OCI-LY1 (cell line): Measurements from ENCODE around the gene URB2.

ENCODE experiments used
- H2AFZ ChIP-seq: fragments of 200-600 bp; sonication (generic), shearing (Covaris generic); 2 replicates; pipeline ENCODE4 v1.6.0; 2014; ENCODE audit warnings: antibody characterized with exemption, mild to moderate bottlenecking, low read length
- H3F3A ChIP-seq: fragments of 200-600 bp; sonication (generic), shearing (Covaris generic); 2 replicates; pipeline ENCODE4 v1.6.0; 2014; ENCODE audit warnings: mild to moderate bottlenecking, antibody characterized with exemption, low read length, moderate library complexity; ENCODE audit not compliant: insufficient read depth
- H3K27ac ChIP-seq: fragments of 200-600 bp; sonication (generic); 2 replicates; pipeline ENCODE4 v1.5.1; 2014; ENCODE audit warnings: low read length, mixed run types, mild to moderate bottlenecking, low read depth; ENCODE audit not compliant: poor library complexity, severe bottlenecking
- H3K27me3 ChIP-seq: fragments of 200-600 bp; sonication (generic); 2 replicates; pipeline ENCODE4 v1.6.0; 2014; ENCODE audit warnings: antibody characterized with exemption, mild to moderate bottlenecking, low read length, moderate library complexity; ENCODE audit not compliant: insufficient read depth
- H3K36me3 ChIP-seq: fragments of 200-600 bp; sonication (generic); 2 replicates; pipeline ENCODE4 v1.6.1; 2014; ENCODE audit warnings: mild to moderate bottlenecking, antibody characterized with exemption, low read length, moderate library complexity, mixed read lengths; ENCODE audit not compliant: insufficient read depth
- H3K4me1 ChIP-seq: fragments of 200-600 bp; sonication (generic); 2 replicates; pipeline ENCODE4 v1.5.1; 2014; ENCODE audit warnings: mild to moderate bottlenecking, low read length, moderate library complexity; ENCODE audit not compliant: insufficient read depth, severe bottlenecking
- H3K4me2 ChIP-seq: fragments of 200-600 bp; sonication (generic), shearing (Covaris generic); 2 replicates; pipeline ENCODE4 v1.6.1; 2014; ENCODE audit warnings: low read length
- H3K4me3 ChIP-seq: fragments of 200-600 bp; sonication (generic); 2 replicates; pipeline ENCODE4 v1.5.1; 2014; ENCODE audit warnings: low read length, low read depth, mild to moderate bottlenecking, mixed read lengths; ENCODE audit not compliant: poor library complexity, severe bottlenecking
- H3K79me2 ChIP-seq: fragments of 200-600 bp; shearing (Covaris generic); 2 replicates; pipeline ENCODE4 v1.6.1; 2016; ENCODE audit warnings: mixed run types, low read length, mixed read lengths; ENCODE audit not compliant: insufficient read depth
- H3K9ac ChIP-seq: fragments of 200-600 bp; sonication (generic), shearing (Covaris generic); 2 replicates; pipeline ENCODE4 v1.6.1; 2014; ENCODE audit warnings: mild to moderate bottlenecking, low read length, mixed read lengths
- H3K9me2 ChIP-seq: fragments of 200-600 bp; sonication (generic), shearing (Covaris generic); 2 replicates; pipeline ENCODE4 v1.6.1; 2014; ENCODE audit warnings: low read depth, mild to moderate bottlenecking, low read length, mixed read lengths
- H3K9me3 ChIP-seq: fragments of 200-600 bp; shearing (Covaris generic); 2 replicates; pipeline ENCODE4 v1.6.1; 2014; ENCODE audit warnings: low read length, mixed read lengths
- H4K20me1 ChIP-seq: fragments of 200-600 bp; sonication (generic), shearing (Covaris generic); 2 replicates; pipeline ENCODE4 v1.6.0; 2016; ENCODE audit warnings: mild to moderate bottlenecking, low read length; ENCODE audit not compliant: insufficient read depth
- EZH2 ChIP-seq: fragments of 200-600 bp; sonication (generic), shearing (Covaris generic); IDR thresholded peaks from 2 replicates; pipeline ENCODE4 v1.8.0; 2017; ENCODE audit warnings: borderline replicate concordance, mixed run types, mild to moderate bottlenecking, antibody characterized with exemption, low read length, moderate library complexity, mixed read lengths
- TF ChIP-seq, protein P1 (sequence below): fragments of 200-600 bp; sonication (generic), shearing (Covaris generic); IDR thresholded peaks from 2 replicates; pipeline ENCODE4 v1.5.1; 2017; ENCODE audit warnings: mild to moderate bottlenecking, antibody characterized with exemption, low read length, moderate library complexity, mixed read lengths

URB2 gene

DNA sequence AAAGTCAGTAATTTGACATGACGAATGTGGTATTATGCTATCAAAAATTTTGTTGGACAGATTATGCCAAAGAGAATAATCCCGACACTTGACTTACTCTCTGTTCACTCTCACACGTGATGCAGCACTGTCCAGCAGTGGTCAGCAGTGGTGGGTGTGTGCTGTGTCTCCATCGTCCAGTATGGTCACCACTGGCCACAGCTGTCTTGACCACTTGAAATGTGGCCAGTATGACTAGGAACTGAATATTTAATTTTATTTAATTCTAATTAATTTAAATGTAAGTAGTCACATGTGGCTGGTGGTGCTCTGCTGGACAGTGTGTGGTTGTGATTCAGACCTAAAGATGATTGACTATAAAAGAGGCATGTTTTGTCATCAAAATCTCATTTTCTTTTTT lies 24.0 kb downstream of the URB2 start:
- H3K4me2 ChIP-seq: no peak overlapping the region
- no peaks in the 10 kb centered on the region for H3F3A ChIP-seq
- H3K9ac ChIP-seq: no peak overlapping the region
- H3K4me3 ChIP-seq: no peak overlapping the region
- H3K36me3 ChIP-seq: peaks cover 96% of the 10 kb centered on the region
- no peaks in the 10 kb centered on the region for H4K20me1 ChIP-seq
- no peak overlapping the region for H2AFZ ChIP-seq
- H3K27me3 ChIP-seq: no peaks in the 10 kb centered on the region
- no peaks in the 10 kb centered on the region for H3K9me2 ChIP-seq
- no peaks in the 10 kb centered on the region for H3K4me1 ChIP-seq
- no peak overlapping the region for H3K27ac ChIP-seq
- H3K79me2 ChIP-seq: no peaks in the 10 kb centered on the region
- no peak for TF ChIP-seq EZH2
- TF ChIP-seq, protein P1, sequence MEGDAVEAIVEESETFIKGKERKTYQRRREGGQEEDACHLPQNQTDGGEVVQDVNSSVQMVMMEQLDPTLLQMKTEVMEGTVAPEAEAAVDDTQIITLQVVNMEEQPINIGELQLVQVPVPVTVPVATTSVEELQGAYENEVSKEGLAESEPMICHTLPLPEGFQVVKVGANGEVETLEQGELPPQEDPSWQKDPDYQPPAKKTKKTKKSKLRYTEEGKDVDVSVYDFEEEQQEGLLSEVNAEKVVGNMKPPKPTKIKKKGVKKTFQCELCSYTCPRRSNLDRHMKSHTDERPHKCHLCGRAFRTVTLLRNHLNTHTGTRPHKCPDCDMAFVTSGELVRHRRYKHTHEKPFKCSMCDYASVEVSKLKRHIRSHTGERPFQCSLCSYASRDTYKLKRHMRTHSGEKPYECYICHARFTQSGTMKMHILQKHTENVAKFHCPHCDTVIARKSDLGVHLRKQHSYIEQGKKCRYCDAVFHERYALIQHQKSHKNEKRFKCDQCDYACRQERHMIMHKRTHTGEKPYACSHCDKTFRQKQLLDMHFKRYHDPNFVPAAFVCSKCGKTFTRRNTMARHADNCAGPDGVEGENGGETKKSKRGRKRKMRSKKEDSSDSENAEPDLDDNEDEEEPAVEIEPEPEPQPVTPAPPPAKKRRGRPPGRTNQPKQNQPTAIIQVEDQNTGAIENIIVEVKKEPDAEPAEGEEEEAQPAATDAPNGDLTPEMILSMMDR: no peak
- no peaks in the 10 kb centered on the region for H3K9me3 ChIP-seq

DNA sequence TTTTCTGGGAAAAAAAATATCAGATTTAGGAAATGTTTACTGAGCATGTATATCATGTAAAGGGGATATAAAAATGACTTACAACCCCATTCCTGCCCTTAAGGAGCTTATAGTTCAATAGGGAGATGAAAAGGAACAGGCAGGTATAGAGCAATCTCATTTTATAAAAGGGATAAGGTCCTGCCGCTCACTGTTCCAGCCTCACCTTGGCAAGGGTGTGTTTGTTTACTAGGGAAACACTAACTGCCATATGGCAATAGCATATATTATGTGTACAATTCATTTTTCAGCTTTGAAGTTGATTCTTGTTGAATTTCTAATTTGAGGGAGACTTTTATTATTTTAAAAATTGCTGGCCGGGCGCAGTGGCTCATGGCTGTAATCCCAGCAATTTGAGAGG lies 25.5 kb downstream of the URB2 start:
- no peaks in the 10 kb centered on the region for H3F3A ChIP-seq
- no peak for TF ChIP-seq EZH2
- TF ChIP-seq, protein P1: no peak
- H3K9me2 ChIP-seq: no peaks in the 10 kb centered on the region
- no peaks in the 10 kb centered on the region for H3K4me1 ChIP-seq
- no peak overlapping the region for H3K27ac ChIP-seq
- H3K9ac ChIP-seq: no peak overlapping the region
- no peaks in the 10 kb centered on the region for H3K79me2 ChIP-seq
- no peak overlapping the region for H2AFZ ChIP-seq
- H3K9me3 ChIP-seq: no peaks in the 10 kb centered on the region
- H3K4me2 ChIP-seq: no peak overlapping the region
- no peak overlapping the region for H3K4me3 ChIP-seq
- H4K20me1 ChIP-seq: no peaks in the 10 kb centered on the region
- peaks cover 96% of the 10 kb centered on the region for H3K36me3 ChIP-seq
- H3K27me3 ChIP-seq: no peaks in the 10 kb centered on the region

DNA sequence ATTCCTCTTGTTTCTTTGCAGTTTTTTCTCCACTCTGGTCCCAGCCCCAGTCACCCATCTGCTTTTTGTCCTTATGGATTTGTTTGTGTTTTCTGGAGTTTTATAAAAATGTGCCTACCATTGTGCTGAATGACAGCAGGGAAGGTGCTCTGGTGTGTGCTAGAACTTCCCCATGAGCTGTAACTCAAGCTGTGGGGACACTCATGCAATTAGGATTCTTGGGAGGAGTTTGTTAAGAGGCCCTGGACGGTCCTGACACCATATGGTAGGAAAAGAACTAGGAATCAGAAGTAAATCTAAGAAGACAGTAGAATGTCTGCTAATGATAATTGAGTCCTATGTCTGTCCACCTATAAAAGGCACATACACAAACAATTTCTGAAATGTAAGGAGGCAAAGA lies 27.4 kb downstream of the URB2 start:
- Histone ChIP-seq H3K4me2 (no peak overlapping the region), H2AFZ (no peak overlapping the region), H3K9ac (no peak overlapping the region), H3K4me3 (no peak overlapping the region), H3F3A (no peaks in the 10 kb centered on the region; the same call in 1 of the 2 replicates), H3K79me2 (no peaks in the 10 kb centered on the region), H3K27ac (no peak overlapping the region), H3K9me3 (no peaks in the 10 kb centered on the region), H3K4me1 (no peaks in the 10 kb centered on the region), H3K9me2 (no peaks in the 10 kb centered on the region), H4K20me1 (no peaks in the 10 kb centered on the region), H3K27me3 (no peaks in the 10 kb centered on the region), H3K36me3 (peaks cover 95% of the 10 kb centered on the region)
- TF ChIP-seq EZH2: no peak
- TF ChIP-seq, protein P1: no peak
